Mesenchymal stem cell (in vitro differentiated cells and primary cell): ENCODE data around the gene SP1.
"Not testable (repeated sequence)": the region's sequence is repeated elsewhere in the genome, so short reads cannot be mapped to it uniquely, and the experiment has no call there.

ENCODE experiments used
- DNase-seq: peaks from one replicate; pipeline ENCODE4 v3.0.0-alpha.2; 2013
- H2AFZ ChIP-seq: one replicate; pipeline ENCODE4 v1.6.1; 2013; ENCODE audit warnings: low read depth, mild to moderate bottlenecking, control low read depth, inconsistent platforms, low read length, moderate library complexity
- H2AK5ac ChIP-seq: 2 replicates; pipeline ENCODE4 v1.6.1; 2013; ENCODE audit warnings: low read length, moderate library complexity, mild to moderate bottlenecking, inconsistent platforms; ENCODE audit not compliant: severe bottlenecking
- H2BK120ac ChIP-seq: one replicate; pipeline ENCODE4 v1.6.1; 2013; ENCODE audit warnings: low read depth, mild to moderate bottlenecking, inconsistent platforms, low read length, moderate library complexity
- H2BK12ac ChIP-seq, 2 experiments: one replicate each; pipeline ENCODE4 v1.6.1; 2013; ENCODE audit warnings: inconsistent platforms in 2 of 2, low read length in 2 of 2, mild to moderate bottlenecking in 2 of 2, moderate library complexity in 2 of 2, control low read depth in 1 of 2
- H2BK15ac ChIP-seq: one replicate; pipeline ENCODE4 v1.6.1; 2013; ENCODE audit warnings: mild to moderate bottlenecking, low read depth, inconsistent platforms; ENCODE audit not compliant: poor library complexity, severe bottlenecking
- H2BK5ac ChIP-seq: 2 replicates; pipeline ENCODE4 v1.6.1; 2013; ENCODE audit warnings: low read depth, mild to moderate bottlenecking, low read length, control low read depth, inconsistent platforms; ENCODE audit not compliant: poor library complexity, severe bottlenecking
- H3K14ac ChIP-seq, 2 experiments: one replicate each; pipeline ENCODE4 v1.6.1; 2013; ENCODE audit warnings: inconsistent platforms in 2 of 2, low read length in 2 of 2, control low read depth in 1 of 2, mild to moderate bottlenecking in 1 of 2, moderate library complexity in 1 of 2
- H3K18ac ChIP-seq, 2 experiments: one replicate each; pipeline ENCODE4 v1.6.1; 2013; ENCODE audit warnings: inconsistent platforms in 2 of 2, low read length in 2 of 2, control low read depth in 1 of 2, low read depth in 1 of 2, mild to moderate bottlenecking in 1 of 2
- H3K23ac ChIP-seq, 2 experiments: one replicate each; pipeline ENCODE4 v1.6.1; 2013; ENCODE audit warnings: inconsistent platforms in 2 of 2, low read length in 2 of 2, mild to moderate bottlenecking in 2 of 2, moderate library complexity in 2 of 2, control low read depth in 1 of 2
- H3K27ac ChIP-seq: 2 replicates; pipeline ENCODE4 v1.5.1; 2013; ENCODE audit warnings: mild to moderate bottlenecking, moderate library complexity, low read length, control low read depth, inconsistent platforms; ENCODE audit not compliant: poor library complexity, severe bottlenecking
- H3K27me3 ChIP-seq, 2 experiments: 2 replicates each; pipeline versions ENCODE4 v1.6.1 to v1.7.0; 2013; ENCODE audit warnings: low read length in 2 of 2, mild to moderate bottlenecking in 2 of 2, moderate library complexity in 2 of 2, control low read depth in 1 of 2, inconsistent platforms in 1 of 2; ENCODE audit not compliant: control insufficient read depth in 1 of 2, insufficient read depth in 1 of 2
- H3K36me3 ChIP-seq, 2 experiments: 2 replicates each; pipeline versions ENCODE4 v1.6.1 to v1.7.0; 2013; ENCODE audit warnings: low read length in 2 of 2, control low read depth in 1 of 2, inconsistent platforms in 1 of 2, low read depth in 1 of 2, mild to moderate bottlenecking in 1 of 2; ENCODE audit not compliant: insufficient read depth in 2 of 2, control insufficient read depth in 1 of 2
- H3K4ac ChIP-seq, 2 experiments: one replicate each; pipeline ENCODE4 v1.6.1; 2013; ENCODE audit warnings: inconsistent platforms in 2 of 2, low read length in 2 of 2, mild to moderate bottlenecking in 2 of 2, moderate library complexity in 2 of 2, control low read depth in 1 of 2, low read depth in 1 of 2
- H3K4me1 ChIP-seq: 2 replicates; pipeline ENCODE4 v1.6.1; 2013; ENCODE audit warnings: low read depth, low read length, control low read depth; ENCODE audit not compliant: control insufficient read depth, insufficient read depth
- H3K4me2 ChIP-seq: 2 replicates; pipeline ENCODE4 v1.6.1; 2013; ENCODE audit warnings: low read length, mild to moderate bottlenecking, inconsistent platforms; ENCODE audit not compliant: poor library complexity, severe bottlenecking
- H3K4me3 ChIP-seq, 2 experiments: 2 replicates each; pipeline versions ENCODE4 v1.5.1 to v1.7.0; 2013; ENCODE audit warnings: low read length in 2 of 2, mild to moderate bottlenecking in 2 of 2, control low read depth in 1 of 2, low read depth in 1 of 2; ENCODE audit not compliant: insufficient read depth in 1 of 2
- H3K79me1 ChIP-seq: replicated peaks from 2 replicates; pipeline ENCODE4 v1.6.1; 2013; ENCODE audit warnings: mild to moderate bottlenecking, control low read depth, low read length, inconsistent platforms; ENCODE audit not compliant: poor library complexity, severe bottlenecking
- H3K9ac ChIP-seq: 2 replicates; pipeline ENCODE4 v1.7.0; 2013; ENCODE audit warnings: mild to moderate bottlenecking, low read length, moderate library complexity
- H3K9me3 ChIP-seq: 2 replicates; pipeline ENCODE4 v1.7.0; 2013; ENCODE audit warnings: mild to moderate bottlenecking, low read length; ENCODE audit not compliant: control insufficient read depth
- H4K8ac ChIP-seq: one replicate; pipeline ENCODE4 v1.6.1; 2013; ENCODE audit warnings: inconsistent platforms, mild to moderate bottlenecking, low read length, moderate library complexity
- H4K91ac ChIP-seq: one replicate; pipeline ENCODE4 v1.6.1; 2013; ENCODE audit warnings: mild to moderate bottlenecking, low read length, inconsistent platforms
- WGBS: methylation state at CpG from one replicate; pipeline ENCODE4 v1.1.7; 2013; ENCODE audit warnings: mixed read lengths; 5-methylcytosine and 5-hydroxymethylcytosine counted together

The SP1 gene

DNA sequence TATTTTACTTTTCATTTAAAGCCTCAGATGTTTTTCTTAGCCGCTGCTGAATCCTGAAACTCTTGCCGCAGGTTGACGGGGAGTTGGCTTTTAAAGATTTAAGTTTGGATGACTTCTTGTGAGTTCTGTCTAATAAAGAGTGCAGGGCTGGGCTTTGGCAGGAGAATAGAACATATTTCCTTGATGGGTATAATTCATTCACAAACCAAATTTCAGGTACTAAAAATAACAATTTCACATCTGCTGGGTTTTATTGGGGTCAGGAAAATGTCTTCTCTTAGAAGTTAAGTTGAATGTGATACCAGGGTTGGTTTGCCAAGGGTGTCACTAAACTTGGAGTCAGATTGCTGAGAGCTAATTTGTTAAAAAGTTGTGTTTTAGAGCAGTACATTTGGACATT is 9.7 kb downstream of the SP1 start:
- H3K4me3 ChIP-seq: peak overlapping the region in 1 of 2 experiments; percentile 8
- H3K27ac ChIP-seq: no peak overlapping the region
- peaks cover 16% of the 10 kb centered on the region for H3K4me1 ChIP-seq
- H3K79me1 ChIP-seq: no peaks in the 10 kb centered on the region
- no peak overlapping the region for H2BK120ac ChIP-seq
- H2AK5ac ChIP-seq: no peak overlapping the region
- no peak overlapping the region for H4K8ac ChIP-seq
- no peak for DNase-seq
- no peak overlapping the region for H2BK12ac ChIP-seq
- H3K4me2 ChIP-seq: no peak overlapping the region
- no peak overlapping the region for H3K23ac ChIP-seq
- H3K14ac ChIP-seq: no peak overlapping the region
- H3K27me3 ChIP-seq: no peaks in the 10 kb centered on the region
- H3K36me3 ChIP-seq: peaks cover 10 to 14% of the 10 kb centered on the region in 2 experiments
- no peak overlapping the region for H2BK5ac ChIP-seq
- H2AFZ ChIP-seq: no peak overlapping the region
- WGBS: 88% methylated on average over 3 of the region's 3 CpGs
- H4K91ac ChIP-seq: no peak overlapping the region
- no peaks in the 10 kb centered on the region for H3K9me3 ChIP-seq
- peak overlapping the region; percentile 86 for H3K9ac ChIP-seq
- no peak overlapping the region for H2BK15ac ChIP-seq
- H3K18ac ChIP-seq: no peak overlapping the region
- H3K4ac ChIP-seq: no peak overlapping the region

DNA sequence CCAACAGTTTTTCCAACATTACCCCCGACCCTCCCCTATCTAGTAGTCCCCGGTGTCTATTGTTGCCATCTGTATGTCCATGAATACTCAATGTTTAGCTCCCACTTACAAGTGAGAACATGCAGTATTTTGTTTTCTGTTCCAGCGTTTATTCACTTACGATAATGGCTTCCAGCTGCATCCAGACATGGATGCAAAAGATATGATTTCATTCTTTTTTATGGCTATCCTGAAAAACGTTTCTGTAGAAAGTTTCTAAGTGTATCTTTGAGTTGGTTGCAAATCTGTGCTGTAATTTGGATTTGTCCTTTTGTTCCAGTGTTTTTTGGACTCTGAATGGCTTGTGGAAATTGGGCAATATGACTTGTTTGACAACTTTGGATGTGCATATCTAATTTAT is 11.7 kb downstream of the SP1 start:
- WGBS: 91% methylated on average over 5 of the region's 5 CpGs
- Histone ChIP-seq H3K27ac (no peak overlapping the region), H3K18ac (no peak overlapping the region), H3K27me3 (no peaks in the 10 kb centered on the region), H3K14ac (no peak overlapping the region), H2BK12ac (no peak overlapping the region), H3K36me3 (peaks cover 11 to 20% of the 10 kb centered on the region in 2 experiments), H3K9ac (peak overlapping the region; percentile 86), H3K79me1 (no peaks in the 10 kb centered on the region), H3K23ac (no peak overlapping the region), H4K8ac (no peak overlapping the region), H3K4ac (no peak overlapping the region), H3K4me1 (peaks cover 12% of the 10 kb centered on the region), H3K4me2 (no peak overlapping the region), H2BK5ac (no peak overlapping the region), H2BK120ac (no peak overlapping the region), H2AFZ (no peak overlapping the region), H2AK5ac (no peak overlapping the region), H3K4me3 (peak overlapping the region in 1 of 2 experiments; percentile 41), H4K91ac (no peak overlapping the region), H2BK15ac (no peak overlapping the region), H3K9me3 (no peaks in the 10 kb centered on the region)
- no peak for DNase-seq

DNA sequence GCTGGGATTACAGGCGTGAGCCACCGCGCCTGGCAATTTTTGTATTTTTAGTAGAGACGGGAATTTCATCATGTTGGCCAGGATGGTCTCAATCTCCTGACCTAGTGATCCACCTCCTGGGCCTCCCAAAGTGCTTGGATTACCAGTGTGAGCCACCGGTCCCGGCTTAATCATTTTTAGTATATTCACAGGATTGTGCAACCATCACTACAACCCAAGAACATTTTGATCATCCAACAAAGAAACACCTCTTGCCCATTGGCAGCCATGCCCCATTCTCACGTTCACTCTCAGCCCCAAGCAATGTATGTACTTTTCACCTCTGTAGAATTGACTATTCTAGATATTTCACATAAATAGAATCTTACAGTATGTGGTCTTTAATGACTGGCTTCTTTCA is 19.9 kb downstream of the SP1 start:
- no peak for DNase-seq
- H3K23ac ChIP-seq: no peak overlapping the region
- no peak overlapping the region for H2AK5ac ChIP-seq
- no peak overlapping the region for H3K14ac ChIP-seq
- no peak overlapping the region for H4K91ac ChIP-seq
- 98% methylated on average over 7 of the region's 7 CpGs for WGBS
- H4K8ac ChIP-seq: no peak overlapping the region
- H3K4me1 ChIP-seq: no peaks in the 10 kb centered on the region
- H3K4me2 ChIP-seq: no peak overlapping the region
- H3K18ac ChIP-seq: no peak overlapping the region
- peaks cover 22 to 26% of the 10 kb centered on the region in 2 experiments for H3K36me3 ChIP-seq
- no peak overlapping the region for H2BK15ac ChIP-seq
- no peak overlapping the region for H3K27ac ChIP-seq
- no peaks in the 10 kb centered on the region for H3K9me3 ChIP-seq
- H3K9ac ChIP-seq: no peak overlapping the region
- no peak overlapping the region for H2BK5ac ChIP-seq
- H3K4ac ChIP-seq: no peak overlapping the region
- no peaks in the 10 kb centered on the region for H3K27me3 ChIP-seq
- no peak overlapping the region for H2AFZ ChIP-seq
- H3K79me1 ChIP-seq: peaks cover 13% of the 10 kb centered on the region
- H2BK12ac ChIP-seq: no peak overlapping the region
- no peak overlapping the region for H2BK120ac ChIP-seq
- H3K4me3 ChIP-seq: no peak overlapping the region

DNA sequence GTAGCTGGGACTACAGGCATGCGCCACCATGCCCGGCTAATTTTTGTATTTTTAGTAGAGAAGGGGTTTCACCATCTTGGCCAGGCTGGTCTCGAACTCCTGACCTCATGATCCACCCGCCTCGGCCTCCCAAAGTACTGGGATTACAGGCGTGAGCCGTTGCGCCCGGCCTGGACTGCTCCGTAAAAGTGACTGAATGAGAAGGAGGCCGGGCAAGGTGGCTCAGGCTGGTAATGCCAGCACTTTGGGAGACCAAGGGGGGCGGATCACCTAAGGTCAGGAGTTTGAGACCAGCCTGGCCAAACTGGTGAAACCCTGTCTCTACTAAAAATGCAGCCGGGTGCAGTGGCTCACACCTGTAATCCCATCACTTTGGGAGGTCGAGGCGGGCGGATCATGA is 22.4 kb downstream of the SP1 start:
- H3K36me3 ChIP-seq: peaks cover 16 to 29% of the 10 kb centered on the region in 2 experiments
- 97% methylated on average over 16 of the region's 16 CpGs for WGBS
- H2BK12ac ChIP-seq, H4K8ac ChIP-seq, H3K4me3 ChIP-seq, H3K18ac ChIP-seq, H3K27me3 ChIP-seq, H3K4me1 ChIP-seq, H3K14ac ChIP-seq, H3K4me2 ChIP-seq, H3K27ac ChIP-seq, H2BK15ac ChIP-seq, H2AK5ac ChIP-seq, H3K9me3 ChIP-seq, H4K91ac ChIP-seq, H3K4ac ChIP-seq, H3K23ac ChIP-seq, H2BK120ac ChIP-seq, H2AFZ ChIP-seq, H3K9ac ChIP-seq, DNase-seq, H2BK5ac ChIP-seq: not testable (repeated sequence)
- H3K79me1 ChIP-seq: peaks cover 20% of the 10 kb centered on the region
